ENCODE results near the gene ACSM5.
"Not testable (repeated sequence)": the region's sequence is repeated elsewhere in the genome, so short reads cannot be mapped to it uniquely, and the experiment has no call there.

Gene ACSM5

GRCh38 chr16:20399185-20399584, 10.1 kb upstream of the ACSM5 start:
- no peak for DNase-seq (ENCODE audit: low read depth, low spot score)

DNA sequence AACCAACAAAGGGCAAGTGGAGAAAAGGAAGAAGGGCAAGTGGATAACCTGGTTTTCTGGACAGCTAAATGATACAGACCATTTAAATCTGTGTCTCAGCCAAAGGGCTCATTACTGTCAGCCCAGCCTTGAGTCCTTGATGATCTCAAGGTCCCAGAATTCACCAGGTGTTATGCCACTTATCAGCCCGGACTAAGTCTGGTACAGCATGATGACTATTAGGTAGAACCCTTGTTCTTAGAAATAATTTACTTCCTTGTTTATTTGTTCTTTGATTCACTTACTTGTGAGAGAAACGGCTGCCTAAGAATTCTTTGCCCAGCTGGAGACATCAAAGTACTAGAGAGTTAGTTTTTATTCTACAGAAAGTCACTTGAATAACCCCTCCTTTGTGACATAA, 8.3 kb upstream of the ACSM5 start:
- no peak for DNase-seq (ENCODE audit: low read depth, low spot score)

GRCh38 chr16:20401475-20402016, 7.8 kb upstream of the ACSM5 start:
- DNase-seq (ENCODE audit: low read depth, low spot score), result no peak

GRCh38 chr16:20402651-20403050, 6.7 kb upstream of the ACSM5 start:
- no peak for DNase-seq (ENCODE audit: low read depth, low spot score)

- no peak for DNase-seq (ENCODE audit: low read depth, low spot score)
These were observed 4.7 kb upstream of the ACSM5 start, which contains the start of gene PDILT for GRCh38 chr16:20404637-20405036. PDILT (minus strand) TSS chr16:20404737; CDS start chr16:20399300, 5,437 bp downstream.

- DNase-seq (ENCODE audit: low read depth, low spot score), result no peak
These were observed 888 bp downstream of the ACSM5 start for GRCh38 chr16:20410121-20410723.

- no peak for DNase-seq (ENCODE audit: low read depth, low spot score)
These were observed 1.7 kb downstream of the ACSM5 start for GRCh38 chr16:20411055-20411454.

GRCh38 chr16:20415541-20415940, 6.2 kb downstream of the ACSM5 start:
- no peak for DNase-seq (ENCODE audit: low read depth, low spot score)

- not testable (repeated sequence) for DNase-seq (ENCODE audit: low read depth, low spot score)
These were observed 9.8 kb downstream of the ACSM5 start for GRCh38 chr16:20419093-20419492.

- DNase-seq (ENCODE audit: low read depth, low spot score), result not testable (repeated sequence)
These were observed 12.4 kb downstream of the ACSM5 start for GRCh38 chr16:20421748-20422147.

DNA sequence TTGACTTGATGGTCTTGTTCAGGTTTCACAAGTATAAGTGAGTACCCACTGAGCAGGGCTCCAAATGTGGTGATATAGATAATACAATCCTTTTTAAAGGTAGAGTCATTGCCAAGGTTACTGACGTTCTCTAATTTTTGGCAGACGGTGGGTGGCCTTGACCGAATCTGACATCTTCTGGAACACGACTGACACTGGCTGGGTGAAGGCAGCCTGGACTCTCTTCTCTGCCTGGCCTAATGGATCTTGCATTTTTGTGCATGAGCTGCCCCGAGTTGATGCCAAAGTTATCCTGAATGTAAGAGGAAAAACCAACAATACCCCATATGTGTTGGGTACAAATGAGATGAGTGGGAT, 14.4 kb downstream of the ACSM5 start:
- not testable (repeated sequence) for DNase-seq (ENCODE audit: low read depth, low spot score)

GRCh38 chr16:20424129-20424866, 15.0 kb downstream of the ACSM5 start:
- DNase-seq (ENCODE audit: low read depth, low spot score), result no peak

- DNase-seq (ENCODE audit: low read depth, low spot score), result not testable (repeated sequence)
These were observed 18.1 kb downstream of the ACSM5 start for GRCh38 chr16:20427401-20427797.

DNA sequence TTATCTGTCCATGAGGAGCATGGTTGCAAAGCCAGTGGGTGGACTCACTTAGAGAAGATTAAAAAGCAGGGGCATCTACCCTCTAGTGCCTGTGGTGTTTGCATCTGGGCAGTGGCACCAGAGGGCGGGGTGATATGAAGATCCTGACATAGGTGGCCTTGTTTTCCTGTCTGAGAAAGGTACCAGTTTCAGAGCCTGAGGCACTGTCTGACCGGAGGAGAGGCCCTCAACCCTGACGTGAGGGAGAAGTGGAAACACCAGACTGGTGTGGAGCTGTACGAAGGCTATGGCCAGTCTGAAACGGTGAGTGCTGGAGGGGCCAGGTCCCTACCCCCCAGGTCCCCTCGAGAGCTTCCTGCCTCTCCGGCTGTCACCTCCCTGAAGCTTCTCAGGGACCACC, 20.2 kb downstream of the ACSM5 start:
- not testable (repeated sequence) for DNase-seq (ENCODE audit: low read depth, low spot score)

DNA sequence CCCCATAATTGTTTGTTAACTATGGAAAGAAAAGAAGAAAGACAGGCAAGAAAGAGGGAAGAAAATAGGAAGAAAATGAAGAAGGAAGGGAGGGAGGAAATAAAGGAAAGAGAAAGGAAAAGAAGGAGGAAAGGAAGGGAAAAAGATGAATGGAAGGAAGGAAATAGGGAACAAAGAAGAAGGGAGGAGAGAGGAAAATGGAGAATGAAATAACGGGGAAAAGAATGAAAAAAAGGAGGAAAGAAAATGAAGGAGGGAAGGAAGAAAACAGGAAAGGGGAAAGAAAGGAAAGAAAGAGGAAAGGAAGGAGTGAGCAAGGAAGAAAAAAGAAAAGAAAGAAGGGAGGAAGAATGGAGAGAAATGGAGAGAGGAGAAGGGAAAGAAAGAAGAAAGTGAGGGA, 21.1 kb downstream of the ACSM5 start:
- DNase-seq (ENCODE audit: low read depth, low spot score), result not testable (repeated sequence)

DNA sequence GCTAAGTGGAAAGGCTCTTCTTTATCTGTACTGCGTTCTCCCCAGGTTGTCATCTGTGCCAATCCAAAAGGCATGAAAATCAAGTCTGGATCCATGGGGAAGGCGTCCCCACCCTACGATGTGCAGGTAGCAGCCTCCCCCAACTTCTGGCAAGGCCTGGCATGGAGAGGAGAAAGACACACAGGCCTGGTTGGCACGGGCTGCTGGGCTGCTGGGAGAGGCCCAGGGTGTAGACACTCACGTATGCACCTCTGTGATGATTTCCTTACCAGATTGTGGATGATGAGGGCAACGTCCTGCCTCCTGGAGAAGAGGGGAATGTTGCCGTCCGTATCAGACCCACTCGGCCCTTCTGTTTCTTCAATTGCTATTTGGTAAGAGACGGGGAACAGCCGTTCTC, 21.6 kb downstream of the ACSM5 start:
- no peak for DNase-seq (ENCODE audit: low read depth, low spot score)

- DNase-seq (ENCODE audit: low read depth, low spot score), result not testable (repeated sequence)
These were observed 29.6 kb downstream of the ACSM5 start for GRCh38 chr16:20438950-20439349.

DNA sequence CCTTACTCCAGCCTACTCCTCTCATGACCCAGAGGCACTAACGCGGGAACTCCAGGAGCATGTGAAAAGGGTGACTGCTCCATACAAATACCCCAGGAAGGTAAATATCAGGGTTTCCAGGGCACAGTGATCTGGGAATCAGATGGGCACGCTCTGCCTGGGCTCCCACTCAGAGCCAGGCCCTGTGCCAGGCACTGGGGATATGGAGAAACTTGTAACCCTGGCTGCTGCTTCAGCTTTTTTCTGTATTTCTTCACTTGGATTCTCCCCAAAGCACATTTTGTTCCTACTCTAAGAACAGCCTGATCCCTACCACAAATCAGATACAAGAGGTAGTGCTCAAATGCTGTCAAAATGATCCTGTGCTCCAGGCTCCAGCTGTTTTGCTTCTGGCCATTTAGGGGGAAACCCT, 30.5 kb downstream of the ACSM5 start:
- not testable (repeated sequence) for DNase-seq (ENCODE audit: low read depth, low spot score)

GRCh38 chr16:20440731-20441130, 31.4 kb downstream of the ACSM5 start:
- DNase-seq (ENCODE audit: low read depth, low spot score), result not testable (repeated sequence)

GRCh38 chr16:20441191-20441590, 31.9 kb downstream of the ACSM5 start:
- DNase-seq (ENCODE audit: low read depth, low spot score), result no peak

DNA sequence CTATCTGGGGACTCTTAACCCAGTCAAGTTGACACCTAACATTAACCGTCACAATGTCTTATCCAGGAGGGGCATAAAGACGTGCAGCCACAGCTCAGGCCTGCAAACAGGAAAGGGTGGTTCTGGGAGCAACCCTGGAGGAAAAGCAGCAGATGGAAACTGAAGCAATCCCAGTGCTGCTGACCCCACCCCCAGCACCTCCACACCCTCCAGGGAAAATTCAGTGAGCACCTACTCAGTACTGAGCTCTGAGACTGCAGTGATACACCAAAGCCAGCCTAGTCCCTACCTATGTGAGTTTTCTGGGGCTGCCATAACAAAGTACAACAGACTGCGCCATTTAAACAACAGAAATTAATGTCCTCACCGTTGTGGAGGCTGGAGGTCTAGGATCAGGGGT, 32.5 kb downstream of the ACSM5 start:
- DNase-seq (ENCODE audit: low read depth, low spot score), result not testable (repeated sequence)

- DNase-seq (ENCODE audit: low read depth, low spot score), result not testable (repeated sequence)
These were observed 37.5 kb downstream of the ACSM5 start for GRCh38 chr16:20446652-20447393.
